Keratinocyte (primary cell): ENCODE measurements around the gene STARD5. TPM values are rescaled to one million over a fixed set of nuclear protein-coding genes. Genes with fewer than 3 reads are reported as not detected.
A peak's percentile ranks its signal among the peaks of the same experiment; 100 is the strongest.

ENCODE experiments used
- DNase-seq: peaks from one replicate; pipeline ENCODE4 v3.0.0-alpha.2; 2011; ENCODE audit warnings: low read depth, missing footprints, low spot score
- FAIRE-seq: peaks from 2 replicates; lab custom pipeline; 2011; peaks lifted over from hg19 to GRCh38; lab: Jason Lieb, UNC
- H2AFZ ChIP-seq: 2 replicates; pipeline ENCODE4 v1.6.0; 2012; ENCODE audit warnings: low read length, control low read depth, inconsistent platforms; ENCODE audit not compliant: control insufficient read depth
- H3K27ac ChIP-seq: 2 replicates; pipeline ENCODE4 v1.5.1; 2011; ENCODE audit warnings: low read length; ENCODE audit not compliant: control insufficient read depth, insufficient read depth
- H3K27me3 ChIP-seq: 3 replicates; pipeline ENCODE4 v1.6.0; 2011; ENCODE audit warnings: low read length; ENCODE audit not compliant: control insufficient read depth, insufficient read depth; ENCODE audit errors: extremely low read depth
- H3K36me3 ChIP-seq, 2 experiments: 2 replicates in 1 of 2; 3 replicates in 1 of 2; pipeline ENCODE4 v1.5.1; 2011; ENCODE audit warnings: low read length in 2 of 2, mild to moderate bottlenecking in 1 of 2; ENCODE audit not compliant: control insufficient read depth in 2 of 2, insufficient read depth in 2 of 2; ENCODE audit errors: extremely low read depth in 1 of 2
- H3K4me1 ChIP-seq: 3 replicates; pipeline ENCODE4 v1.5.1; 2011; ENCODE audit warnings: low read length; ENCODE audit not compliant: control insufficient read depth, insufficient read depth; ENCODE audit errors: extremely low read depth
- H3K4me2 ChIP-seq: 3 replicates; pipeline ENCODE4 v1.6.0; 2011; ENCODE audit warnings: low read depth, low read length; ENCODE audit not compliant: control insufficient read depth, insufficient read depth; ENCODE audit errors: extremely low read depth
- H3K4me3 ChIP-seq, 3 experiments: fragments of 200-600 bp in 1 of 3; sonication (generic) in 1 of 3; 2 replicates in 2 of 3; 3 replicates in 1 of 3; pipeline ENCODE4 v1.5.1; 2011 to 2016; ENCODE audit warnings: low read length in 3 of 3, mild to moderate bottlenecking in 3 of 3, control low read depth in 2 of 3, inconsistent platforms in 1 of 3, low read depth in 1 of 3, mixed read lengths in 1 of 3, mixed run types in 1 of 3, moderate library complexity in 1 of 3; ENCODE audit not compliant: control insufficient read depth in 2 of 3, insufficient read depth in 2 of 3; ENCODE audit errors: extremely low read depth in 1 of 3
- H3K79me2 ChIP-seq: 2 replicates; pipeline ENCODE4 v1.6.0; 2012; ENCODE audit warnings: low read length; ENCODE audit not compliant: control insufficient read depth, insufficient read depth
- H3K9ac ChIP-seq: 3 replicates; pipeline ENCODE4 v1.6.0; 2011; ENCODE audit warnings: low read length; ENCODE audit not compliant: control insufficient read depth, insufficient read depth; ENCODE audit errors: extremely low read depth
- H3K9me1 ChIP-seq: 3 replicates; pipeline ENCODE4 v1.6.0; 2011; ENCODE audit warnings: low read length; ENCODE audit not compliant: control insufficient read depth, insufficient read depth; ENCODE audit errors: extremely low read depth
- H3K9me3 ChIP-seq: 2 replicates; pipeline ENCODE4 v1.5.1; 2012; ENCODE audit warnings: low read depth, low read length; ENCODE audit not compliant: control insufficient read depth
- H4K20me1 ChIP-seq: 3 replicates; pipeline ENCODE4 v1.6.0; 2011; ENCODE audit warnings: low read length; ENCODE audit not compliant: control insufficient read depth, insufficient read depth; ENCODE audit errors: extremely low read depth
- CTCF ChIP-seq, 3 experiments: IDR thresholded peaks in 1 of 3; conservative IDR thresholded peaks in 1 of 3; optimal IDR thresholded peaks in 1 of 3; 2 replicates in 2 of 3; 3 replicates in 1 of 3; pipeline versions ENCODE3 to v1.5.1; 2011; ENCODE audit warnings: low read length in 3 of 3, mild to moderate bottlenecking in 3 of 3, moderate library complexity in 2 of 3, control low read depth in 1 of 3, inconsistent platforms in 1 of 3; ENCODE audit not compliant: insufficient read depth in 2 of 3; ENCODE audit errors: extremely low read depth in 1 of 3
- EZH2 ChIP-seq: IDR thresholded peaks from one replicate; pipeline ENCODE4 v1.6.1; 2012; ENCODE audit warnings: inconsistent platforms, mild to moderate bottlenecking, low read length, moderate library complexity
- dilution Hi-C: fragments of 300-500 bp; cut with MboI; formaldehyde crosslinking; loops from one replicate; pipeline ENCODE4 v1.7.0; 2020; ENCODE audit warnings: low sequenced_read_pairs; ENCODE audit not compliant: extremely low pct_ligation_motif_present
- polyA plus RNA-seq, 5 experiments: library from polyadenylated mRNA; depleted of rRNA in 3 of 5; stranded (reverse) in 3 of 5; stranded (forward) in 1 of 5; unstranded in 1 of 5; fragments of >200 nt; gene quantifications; 1 replicate in 1 of 5; 2 replicates in 3 of 5; 3 replicates in 1 of 5; pipeline versions ENCODE4 v1.2.1 to v1.2.3, GENCODE V29; 2011 to 2012; ENCODE audit warnings: missing spikeins in 2 of 5, low read depth in 1 of 5, low replicate concordance in 1 of 5

The STARD5 gene
- polyA plus RNA-seq, 1 donor (not counting 4 experiments of a cell fraction or from before 2014, with no cell fraction given), result 38.8 TPM

- Histone ChIP-seq H2AFZ (no peak overlapping the region), H3K9me1 (no peaks in the 10 kb centered on the region), H3K36me3 (no peaks in the 10 kb centered on the region), H3K4me2 (peak overlapping the region; percentile 66), H3K4me3 (no peak overlapping the region), H3K27me3 (peaks cover 3% of the 10 kb centered on the region), H3K79me2 (no peaks in the 10 kb centered on the region), H3K4me1 (peaks cover 6% of the 10 kb centered on the region), H4K20me1 (no peaks in the 10 kb centered on the region), H3K27ac (no peak overlapping the region), H3K9me3 (no peaks in the 10 kb centered on the region), H3K9ac (no peak overlapping the region)
- no peak for FAIRE-seq
- dilution Hi-C loops, result no loop called here
- no peak for TF ChIP-seq CTCF (optimal IDR thresholded peaks at IDR 0.05 in 1 of 3, IDR thresholded peaks at IDR 0.05 in 1 of 3, conservative IDR thresholded peaks at IDR 0.05 in 1 of 3; ENCODE audit: extremely low read depth in 1 of 3, insufficient read depth in 2 of 3, low read length in 3 of 3)
- TF ChIP-seq EZH2, result no peak
- no peak for DNase-seq
These were observed 58.5 kb downstream of the STARD5 start for GRCh38 chr15:81265256-81265943.

GRCh38 chr15:81264072-81264857, 59.7 kb downstream of the STARD5 start:
- Histone ChIP-seq H3K4me2 (no peak overlapping the region), H3K79me2 (no peaks in the 10 kb centered on the region)
- FAIRE-seq, result no peak

More at GRCh38 chr15:81264072-81264857, 59.7 kb downstream of the STARD5 start:
- Histone ChIP-seq H3K9me3 (no peaks in the 10 kb centered on the region), H3K27ac (no peak overlapping the region), H2AFZ (no peak overlapping the region), H3K27me3 (peaks cover 3% of the 10 kb centered on the region), H3K9me1 (no peaks in the 10 kb centered on the region), H3K4me3 (no peak overlapping the region), H4K20me1 (no peaks in the 10 kb centered on the region), H3K4me1 (peaks cover 6% of the 10 kb centered on the region), H3K36me3 (no peaks in the 10 kb centered on the region), H3K9ac (no peak overlapping the region)
- dilution Hi-C loops, result no loop called here
- no peak for DNase-seq
- TF ChIP-seq EZH2 (no peak), CTCF (optimal IDR thresholded peaks at IDR 0.05 in 1 of 3, IDR thresholded peaks at IDR 0.05 in 1 of 3, conservative IDR thresholded peaks at IDR 0.05 in 1 of 3; ENCODE audit: extremely low read depth in 1 of 3, insufficient read depth in 2 of 3, low read length in 3 of 3) (no peak)
